ENCODE data around the gene ATP4B.

ATP4B gene

DNA sequence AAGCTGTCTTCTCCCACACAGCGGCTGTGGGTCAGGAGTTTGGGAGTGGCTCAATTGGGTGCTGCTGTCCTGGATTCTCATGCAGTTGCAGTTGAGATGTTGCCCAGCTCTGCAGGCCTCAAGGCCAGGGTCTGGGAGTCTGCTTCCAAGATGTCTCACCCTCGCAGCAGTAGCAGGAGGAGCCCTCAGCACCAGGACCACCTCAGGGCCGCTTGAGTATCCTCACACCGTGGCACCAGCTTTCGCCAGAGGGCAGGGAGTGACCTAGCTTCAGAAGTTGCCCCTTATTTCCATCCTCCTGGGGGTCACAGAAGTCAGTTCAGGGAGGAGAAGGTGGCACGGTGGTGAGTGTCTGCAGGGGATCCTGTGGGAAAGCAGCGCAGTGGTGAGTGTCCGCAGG lies 52.5 kb downstream of the ATP4B start:
- no peak for DNase-seq

DNA sequence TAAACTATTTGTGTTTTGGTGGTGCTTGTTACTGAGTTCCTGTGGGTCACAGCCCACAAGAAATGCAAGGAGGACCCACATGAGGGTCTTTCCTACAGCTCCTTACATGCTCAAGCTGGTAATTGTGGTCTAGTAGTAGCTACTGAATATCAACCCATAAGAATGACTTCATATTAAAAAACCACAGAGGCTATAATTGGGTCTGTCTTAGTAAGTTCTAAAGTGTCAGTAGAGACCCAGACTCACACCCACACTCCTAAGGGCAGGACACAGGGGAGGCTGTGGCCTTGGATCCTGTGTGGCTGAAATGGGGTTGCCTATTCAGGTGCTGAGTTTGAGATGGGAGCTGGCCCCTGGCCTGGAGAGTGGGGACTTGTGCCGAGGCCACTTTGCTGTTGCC lies 53.8 kb downstream of the ATP4B start:
- no peak for DNase-seq

DNA sequence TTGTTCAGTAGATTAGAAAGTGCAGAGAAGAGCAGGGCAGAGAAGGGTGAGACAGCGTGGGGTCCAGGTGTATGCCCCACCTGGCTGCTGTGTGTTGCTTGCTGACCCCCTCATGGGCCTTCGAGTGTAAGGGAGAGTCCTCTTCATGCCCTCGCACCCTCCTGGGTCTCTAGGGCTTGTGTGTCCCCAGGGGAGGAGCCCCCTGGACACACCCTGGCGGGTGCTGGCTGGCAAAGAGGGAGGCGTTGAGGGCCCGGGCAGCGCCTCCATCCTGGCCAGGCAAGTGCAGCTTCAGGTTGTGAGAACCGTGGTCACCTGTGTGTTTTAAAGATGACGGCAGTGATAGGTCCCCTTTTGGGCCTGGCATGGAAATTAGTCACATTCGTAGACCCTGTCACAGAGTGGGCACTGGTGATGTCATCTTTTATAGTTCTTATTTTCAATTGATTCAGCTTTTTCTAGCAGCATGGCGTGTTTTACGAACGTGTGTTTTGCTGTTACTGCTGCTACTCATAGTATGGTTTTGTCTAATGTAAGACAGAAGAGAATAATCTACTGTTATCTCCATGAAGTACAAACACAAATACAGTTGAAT lies 54.8 kb downstream of the ATP4B start:
- DNase-seq, result no peak

DNA sequence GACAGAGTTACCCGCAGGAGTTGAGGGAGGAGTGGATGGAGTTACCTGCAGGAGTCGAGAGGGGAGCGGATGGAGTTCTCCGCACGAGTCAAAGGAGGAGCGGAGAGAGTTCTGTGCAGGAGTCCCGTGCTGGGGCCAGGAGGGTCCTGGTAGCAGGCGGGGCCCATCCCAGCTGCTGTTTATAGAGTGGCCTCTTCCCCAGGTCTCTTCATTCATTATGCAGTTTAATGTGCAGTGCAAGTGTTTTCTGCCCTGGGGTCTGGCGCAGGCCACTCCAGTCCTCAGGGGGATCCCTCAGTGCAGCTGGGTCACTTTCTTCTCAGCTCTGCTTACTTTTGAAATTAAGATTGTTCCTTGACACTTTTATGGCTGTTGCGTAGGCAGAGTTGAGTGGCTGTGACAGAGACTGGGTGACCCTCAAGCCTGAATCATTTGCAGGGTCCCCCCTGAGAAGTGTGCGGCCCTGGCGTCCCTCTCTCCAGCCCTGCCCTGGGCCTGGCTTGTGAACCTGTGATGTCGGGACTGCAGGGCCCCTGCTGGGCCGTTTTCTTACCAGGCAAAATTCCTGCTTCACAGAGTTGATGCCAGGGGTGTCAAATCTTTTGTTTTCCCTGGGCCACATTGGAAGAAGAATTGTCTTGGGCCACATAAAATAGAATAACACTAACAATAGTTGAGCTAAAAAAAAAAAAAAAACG lies 55.6 kb downstream of the ATP4B start:
- no peak for DNase-seq

DNA sequence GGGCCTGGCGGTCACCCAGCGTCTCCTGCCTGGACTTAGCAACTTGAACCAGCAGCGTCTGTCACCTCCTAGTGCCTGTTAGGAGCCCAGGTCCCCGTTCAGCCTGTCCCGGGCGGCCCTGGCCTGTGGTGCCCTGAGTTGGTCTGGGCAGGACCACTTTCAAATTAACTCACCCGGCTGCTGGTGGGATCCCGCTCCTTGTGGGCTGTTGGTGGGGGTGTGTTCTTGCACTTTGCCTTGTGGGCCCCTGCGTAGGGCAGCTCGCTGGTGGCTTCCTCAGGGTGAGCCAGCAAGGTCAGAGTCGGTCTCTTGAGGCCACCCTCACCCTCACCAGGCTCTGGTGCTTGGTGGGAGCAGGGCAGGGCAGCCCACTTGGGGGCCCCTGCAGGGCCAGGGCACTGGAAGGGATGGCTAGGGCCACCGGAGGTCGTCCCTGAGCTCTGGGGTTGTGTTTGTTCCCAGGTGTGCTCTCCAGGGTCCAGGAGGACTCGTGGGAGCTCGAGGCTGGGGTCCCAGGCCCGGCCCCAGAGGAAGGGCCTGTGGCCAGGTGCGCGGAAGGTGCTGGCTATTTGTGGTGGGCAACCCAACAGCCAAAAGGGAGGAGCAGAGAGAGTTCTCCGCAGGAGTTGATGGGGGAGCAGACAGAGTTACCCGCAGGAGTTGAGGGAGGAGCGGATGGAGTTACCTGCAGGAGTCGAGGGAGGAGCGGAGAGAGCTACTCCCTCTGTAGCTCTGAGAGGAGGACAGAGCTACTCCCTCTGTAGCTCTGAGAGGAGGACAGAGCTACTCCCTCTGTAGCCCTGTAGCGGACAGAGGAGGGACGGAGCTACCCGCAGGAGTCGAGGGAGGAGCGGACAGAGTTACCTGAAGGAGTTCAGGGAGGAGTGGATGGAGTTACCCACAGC lies 56.6 kb downstream of the ATP4B start:
- DNase-seq, result no peak

DNA sequence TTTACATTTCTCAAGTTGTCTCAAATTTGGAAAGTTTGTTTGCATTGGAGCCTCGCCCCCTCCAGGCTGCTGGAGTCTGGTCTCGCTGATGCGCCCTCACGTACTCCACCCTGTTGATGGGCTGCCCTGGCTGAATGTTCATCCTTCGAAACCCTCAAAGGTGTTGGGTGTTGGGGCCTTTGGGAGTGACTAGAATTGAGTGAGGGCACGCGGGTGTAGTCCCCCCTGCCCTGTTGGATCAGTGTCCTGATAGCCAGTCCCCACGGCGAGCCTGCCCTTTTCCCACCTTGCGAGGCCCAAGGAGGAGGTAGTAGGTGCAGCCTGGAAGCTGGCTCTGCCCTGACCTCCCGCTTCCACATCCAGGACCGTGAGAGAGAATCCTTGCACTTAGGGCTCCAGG lies 58.6 kb downstream of the ATP4B start:
- DNase-seq, result no peak
